Vagina (tissue), 2 donors: ENCODE results near the gene GIGYF1. TPM values are rescaled to one million over a fixed set of nuclear protein-coding genes. Genes with fewer than 3 reads are reported as not detected.
A peak's percentile ranks its signal among the peaks of the same experiment; 100 is the strongest.

Experiments
- DNase-seq, 2 donors: peaks; one replicate each; pipeline ENCODE4 v3.0.0-alpha.2; 2017; ENCODE audit errors: extremely low spot score in 2 of 2
- H3K27ac ChIP-seq: fragments of 200-600 bp; sonication (generic); one replicate; pipeline ENCODE4 v1.5.1; 2019
- H3K27me3 ChIP-seq: fragments of 200-600 bp; sonication (generic); one replicate; pipeline ENCODE4 v1.5.1; 2019
- H3K36me3 ChIP-seq, 2 donors: fragments of 200-600 bp; sonication (generic); one replicate each; pipeline ENCODE4 v1.5.1; 2017 to 2019
- H3K4me1 ChIP-seq: fragments of 200-600 bp; sonication (generic); one replicate; pipeline ENCODE4 v1.5.1; 2019
- H3K4me3 ChIP-seq, 2 donors: fragments of 200-600 bp; sonication (generic); 1 replicate in 1 of 2; 2 replicates in 1 of 2; pipeline ENCODE4 v1.5.1; 2016 to 2019
- H3K9me3 ChIP-seq: fragments of 200-600 bp; sonication (generic); one replicate; pipeline ENCODE4 v1.5.1; 2019
- POLR2A ChIP-seq, 2 donors: fragments of 450-650 bp; IDR thresholded peaks; one replicate each; pipeline ENCODE4 v1.6.1; 2017; ENCODE audit warnings: antibody characterized with exemption in 2 of 2, mild to moderate bottlenecking in 2 of 2, moderate library complexity in 2 of 2
- POLR2AphosphoS5 ChIP-seq, 2 donors: sonication (generic); formaldehyde crosslinking; IDR thresholded peaks; one replicate each; pipeline ENCODE4 v1.9.0; 2017; ENCODE audit warnings: antibody characterized with exemption in 2 of 2, mild to moderate bottlenecking in 2 of 2, low read depth in 1 of 2; ENCODE audit not compliant: insufficient read depth in 1 of 2
- intact Hi-C: fragments of 100-400 bp; cut with DNase I; formaldehyde crosslinking; loops from one replicate; pipeline ENCODE4 v1.15.1; 2023
- total RNA-seq: library from RNA; depleted of rRNA; stranded (reverse); fragments of >200 nt; gene quantifications from one replicate; pipeline ENCODE4 v1.2.3, GENCODE V29; 2016
- TF ChIP-seq, protein P1 (sequence below), 3 experiments: fragments of 450-650 bp in 2 of 3; fragments of 200-600 bp in 1 of 3; sonication (generic) in 1 of 3; IDR thresholded peaks; one replicate each; pipeline ENCODE4 v1.5.1; 2017 to 2019; ENCODE audit warnings: antibody characterized with exemption in 3 of 3, mild to moderate bottlenecking in 2 of 3, moderate library complexity in 2 of 3

GIGYF1 gene, protein sequence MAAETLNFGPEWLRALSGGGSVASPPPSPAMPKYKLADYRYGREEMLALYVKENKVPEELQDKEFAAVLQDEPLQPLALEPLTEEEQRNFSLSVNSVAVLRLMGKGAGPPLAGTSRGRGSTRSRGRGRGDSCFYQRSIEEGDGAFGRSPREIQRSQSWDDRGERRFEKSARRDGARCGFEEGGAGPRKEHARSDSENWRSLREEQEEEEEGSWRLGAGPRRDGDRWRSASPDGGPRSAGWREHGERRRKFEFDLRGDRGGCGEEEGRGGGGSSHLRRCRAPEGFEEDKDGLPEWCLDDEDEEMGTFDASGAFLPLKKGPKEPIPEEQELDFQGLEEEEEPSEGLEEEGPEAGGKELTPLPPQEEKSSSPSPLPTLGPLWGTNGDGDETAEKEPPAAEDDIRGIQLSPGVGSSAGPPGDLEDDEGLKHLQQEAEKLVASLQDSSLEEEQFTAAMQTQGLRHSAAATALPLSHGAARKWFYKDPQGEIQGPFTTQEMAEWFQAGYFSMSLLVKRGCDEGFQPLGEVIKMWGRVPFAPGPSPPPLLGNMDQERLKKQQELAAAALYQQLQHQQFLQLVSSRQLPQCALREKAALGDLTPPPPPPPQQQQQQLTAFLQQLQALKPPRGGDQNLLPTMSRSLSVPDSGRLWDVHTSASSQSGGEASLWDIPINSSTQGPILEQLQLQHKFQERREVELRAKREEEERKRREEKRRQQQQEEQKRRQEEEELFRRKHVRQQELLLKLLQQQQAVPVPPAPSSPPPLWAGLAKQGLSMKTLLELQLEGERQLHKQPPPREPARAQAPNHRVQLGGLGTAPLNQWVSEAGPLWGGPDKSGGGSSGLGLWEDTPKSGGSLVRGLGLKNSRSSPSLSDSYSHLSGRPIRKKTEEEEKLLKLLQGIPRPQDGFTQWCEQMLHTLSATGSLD (N-terminal part only)
- 20.6 TPM for total RNA-seq

DNA sequence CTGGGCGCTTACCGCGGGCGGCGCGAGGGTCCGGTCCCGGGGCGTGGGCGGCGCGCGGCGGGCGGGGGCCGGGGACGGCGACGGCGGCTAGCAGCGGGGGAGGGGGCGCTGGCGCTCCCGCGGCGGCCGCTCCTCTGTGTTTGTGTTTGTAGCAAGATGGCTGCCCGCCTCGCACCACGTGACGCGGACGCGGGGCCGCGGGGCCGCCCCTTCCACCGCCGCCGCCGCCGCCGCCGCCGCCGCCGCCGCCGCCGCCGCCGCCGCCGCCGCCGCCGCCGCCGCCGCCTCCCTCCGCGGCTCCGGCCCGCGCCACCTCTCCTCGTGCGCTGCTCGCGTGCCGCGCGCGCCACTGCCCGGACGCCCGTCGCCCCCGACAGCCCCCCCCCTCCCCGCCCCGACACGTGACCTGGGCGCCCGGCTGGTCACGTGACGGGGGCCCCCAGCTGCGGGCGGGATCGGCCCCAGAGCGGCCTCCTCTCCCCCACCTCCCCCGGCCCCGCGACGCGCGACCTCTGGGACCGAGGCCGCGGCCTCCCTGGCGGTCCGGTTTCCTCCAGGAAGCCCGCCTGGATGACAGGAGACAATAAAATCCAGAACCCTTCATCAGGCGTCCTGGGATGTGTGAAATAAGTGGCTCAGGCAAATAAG is at the start of gene GIGYF1:
GIGYF1 (minus strand) TSS at position 153 of the 648 bp plus-strand sequence. CDS start 6,012 bp downstream, outside the sequence.
- Histone ChIP-seq H3K4me1 (peaks cover 51% of the 10 kb centered on the region), H3K27me3 (no peaks in the 10 kb centered on the region), H3K9me3 (no peaks in the 10 kb centered on the region), H3K4me3 (peak within 1 kb of the TSS; percentile 91 to 100), H3K27ac (peak within 1 kb of the TSS; percentile 95), H3K36me3 (no peaks in the 10 kb centered on the region)
- DNase-seq = no peak
- TF ChIP-seq, protein P1, sequence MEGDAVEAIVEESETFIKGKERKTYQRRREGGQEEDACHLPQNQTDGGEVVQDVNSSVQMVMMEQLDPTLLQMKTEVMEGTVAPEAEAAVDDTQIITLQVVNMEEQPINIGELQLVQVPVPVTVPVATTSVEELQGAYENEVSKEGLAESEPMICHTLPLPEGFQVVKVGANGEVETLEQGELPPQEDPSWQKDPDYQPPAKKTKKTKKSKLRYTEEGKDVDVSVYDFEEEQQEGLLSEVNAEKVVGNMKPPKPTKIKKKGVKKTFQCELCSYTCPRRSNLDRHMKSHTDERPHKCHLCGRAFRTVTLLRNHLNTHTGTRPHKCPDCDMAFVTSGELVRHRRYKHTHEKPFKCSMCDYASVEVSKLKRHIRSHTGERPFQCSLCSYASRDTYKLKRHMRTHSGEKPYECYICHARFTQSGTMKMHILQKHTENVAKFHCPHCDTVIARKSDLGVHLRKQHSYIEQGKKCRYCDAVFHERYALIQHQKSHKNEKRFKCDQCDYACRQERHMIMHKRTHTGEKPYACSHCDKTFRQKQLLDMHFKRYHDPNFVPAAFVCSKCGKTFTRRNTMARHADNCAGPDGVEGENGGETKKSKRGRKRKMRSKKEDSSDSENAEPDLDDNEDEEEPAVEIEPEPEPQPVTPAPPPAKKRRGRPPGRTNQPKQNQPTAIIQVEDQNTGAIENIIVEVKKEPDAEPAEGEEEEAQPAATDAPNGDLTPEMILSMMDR (IDR thresholded peaks at IDR 0.05) = no peak
- TF ChIP-seq POLR2AphosphoS5 (IDR thresholded peaks at IDR 0.05; ENCODE audit: insufficient read depth in 1 of 2, low read depth in 1 of 2) (no peak), POLR2A (IDR thresholded peaks at IDR 0.05) (no peak)
- intact Hi-C loops = loop anchor here (5.0 kb wide), 3 partner anchors 92 to 227 kb away; partner anchors contain the start of gene PCOLCE

DNA sequence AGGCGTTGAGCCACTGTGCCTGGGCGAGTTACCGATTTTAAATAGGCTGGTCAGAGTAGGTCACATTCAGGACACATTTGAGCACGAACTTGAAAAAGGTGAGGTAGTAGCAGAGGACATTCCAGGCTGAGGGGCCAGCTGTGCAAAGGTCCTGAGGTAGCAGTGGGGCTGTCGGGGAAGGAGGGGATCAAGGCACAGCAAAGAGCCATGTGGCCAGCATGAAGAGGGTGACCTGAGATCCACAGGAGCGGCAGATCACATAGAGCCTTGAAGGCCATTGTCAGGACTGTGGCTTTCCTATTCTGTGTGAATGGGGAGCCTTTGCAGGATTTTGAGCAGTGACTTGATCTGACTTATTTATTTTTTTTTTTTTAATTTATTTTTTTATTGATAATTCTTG is 45.9 kb upstream of the GIGYF1 start:
- no peaks in the 10 kb centered on the region for H3K4me1 ChIP-seq
- no peaks in the 10 kb centered on the region for H3K9me3 ChIP-seq
- no peak overlapping the region for H3K4me3 ChIP-seq
- no peaks in the 10 kb centered on the region for H3K36me3 ChIP-seq
- DNase-seq = no peak
- H3K27ac ChIP-seq = no peak overlapping the region
- no peaks in the 10 kb centered on the region for H3K27me3 ChIP-seq
- no peak for TF ChIP-seq POLR2AphosphoS5 (IDR thresholded peaks at IDR 0.05; ENCODE audit: insufficient read depth in 1 of 2, low read depth in 1 of 2)
- TF ChIP-seq POLR2A (IDR thresholded peaks at IDR 0.05) = no peak
- TF ChIP-seq, protein P1 (IDR thresholded peaks at IDR 0.05) = no peak
- intact Hi-C loops = no loop called here

DNA sequence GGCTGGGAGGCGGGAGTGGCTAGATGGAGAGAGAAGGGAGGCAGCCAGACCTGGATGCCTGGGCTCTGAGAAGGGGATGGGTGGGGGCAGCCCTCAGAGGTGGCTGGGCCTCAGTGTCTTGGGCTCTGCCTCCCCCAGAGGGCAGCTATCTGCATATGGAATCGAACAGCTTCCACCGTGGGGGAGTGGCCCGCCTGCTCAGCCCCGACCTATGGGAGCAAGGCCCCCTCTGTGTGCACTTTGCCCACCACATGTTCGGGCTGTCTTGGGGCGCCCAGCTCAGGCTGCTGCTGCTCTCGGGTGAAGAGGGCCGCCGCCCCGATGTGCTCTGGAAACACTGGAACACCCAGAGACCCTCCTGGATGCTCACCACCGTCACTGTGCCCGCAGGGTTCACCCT is 42.6 kb upstream of the GIGYF1 start:
- Histone ChIP-seq H3K4me1 (no peaks in the 10 kb centered on the region), H3K36me3 (no peaks in the 10 kb centered on the region), H3K27me3 (no peaks in the 10 kb centered on the region), H3K9me3 (no peaks in the 10 kb centered on the region), H3K4me3 (no peak overlapping the region), H3K27ac (no peak overlapping the region)
- TF ChIP-seq, protein P1 (IDR thresholded peaks at IDR 0.05) = no peak
- no peak for TF ChIP-seq POLR2A (IDR thresholded peaks at IDR 0.05)
- no peak for TF ChIP-seq POLR2AphosphoS5 (IDR thresholded peaks at IDR 0.05; ENCODE audit: insufficient read depth in 1 of 2, low read depth in 1 of 2)
- DNase-seq = no peak
- intact Hi-C loops = no loop called here

DNA sequence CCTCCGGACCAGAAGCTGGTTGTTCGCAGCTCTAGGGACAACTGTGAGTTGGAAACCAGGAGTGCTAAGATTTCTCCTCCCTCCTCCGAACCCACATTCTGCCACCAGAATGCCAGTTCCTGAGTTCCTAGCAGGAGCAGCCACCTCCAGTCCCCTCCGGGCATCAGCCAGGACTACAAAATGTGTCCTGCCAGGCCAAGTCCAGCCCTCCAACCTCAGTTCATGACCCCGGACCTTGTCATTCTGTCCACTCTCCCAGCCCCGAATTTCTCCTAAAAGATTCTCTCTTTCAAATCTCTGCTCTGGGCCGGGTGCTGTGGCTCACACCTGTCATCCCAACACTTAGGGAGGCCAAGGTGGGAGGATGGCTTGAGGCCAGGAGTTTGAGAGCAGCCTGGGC is 41.7 kb upstream of the GIGYF1 start:
- H3K4me1 ChIP-seq = no peaks in the 10 kb centered on the region
- H3K27me3 ChIP-seq = no peaks in the 10 kb centered on the region
- intact Hi-C loops = no loop called here
- H3K36me3 ChIP-seq = no peaks in the 10 kb centered on the region
- TF ChIP-seq, protein P1 (IDR thresholded peaks at IDR 0.05) = no peak
- TF ChIP-seq POLR2A (IDR thresholded peaks at IDR 0.05) (no peak), POLR2AphosphoS5 (IDR thresholded peaks at IDR 0.05; ENCODE audit: insufficient read depth in 1 of 2, low read depth in 1 of 2) (no peak)
- no peak for DNase-seq
- H3K27ac ChIP-seq = no peak overlapping the region
- no peak overlapping the region for H3K4me3 ChIP-seq
- no peaks in the 10 kb centered on the region for H3K9me3 ChIP-seq
